WTC11 (cell line): Measurements from ENCODE around the gene TSPAN4. TPM values are rescaled to one million over a fixed set of nuclear protein-coding genes. Genes with fewer than 3 reads are reported as not detected.
A peak's percentile ranks its signal among the peaks of the same experiment; 100 is the strongest.

Source experiments
- ATAC-seq: fragments of 200-7000 bp; cut with Tn5 transposase; 2 replicates; pipeline ENCODE4 v1.10.0; 2021; ENCODE audit warnings: mild to moderate bottlenecking, moderate library complexity
- CTCF ChIA-PET: fragments of 300-600 bp; sonication (Branson Sonifier 250); formaldehyde crosslinking; loops from one replicate; lab custom pipeline; 2021; ENCODE audit warnings: antibody characterized with exemption; lab: Charles Lee
- POLR2A ChIA-PET: fragments of 350-600 bp; sonication (Branson Sonifier 250); formaldehyde crosslinking; loops from one replicate; lab custom pipeline; 2021; ENCODE audit warnings: antibody characterized with exemption; lab: Charles Lee
- DNase-seq: peaks from one replicate; pipeline ENCODE4 v3.0.0; 2021; ENCODE audit warnings: low spot score
- H3K27ac Mint-ChIP-seq: 2 replicates; pipeline ENCODE4 v1.8.0; 2021; ENCODE audit warnings: mixed read lengths
- H3K27me3 Mint-ChIP-seq: 2 replicates; pipeline ENCODE4 v1.8.0; 2021; ENCODE audit warnings: low read depth, mild to moderate bottlenecking, moderate library complexity, mixed read lengths
- H3K36me3 Mint-ChIP-seq: 2 replicates; pipeline ENCODE4 v1.8.0; 2021; ENCODE audit warnings: mixed read lengths
- H3K4me1 Mint-ChIP-seq: 2 replicates; pipeline ENCODE4 v1.8.0; 2022; ENCODE audit warnings: mixed read lengths
- H3K4me3 Mint-ChIP-seq: 2 replicates; pipeline ENCODE4 v1.8.0; 2021; ENCODE audit warnings: mild to moderate bottlenecking, moderate library complexity, mixed read lengths
- H3K9me3 Mint-ChIP-seq: 2 replicates; pipeline ENCODE4 v1.8.0; 2021; ENCODE audit warnings: mixed read lengths
- CBFB ChIP-seq: sonication (generic); formaldehyde crosslinking; IDR thresholded peaks from 2 replicates; pipeline ENCODE4 v1.8.1; 2022; ENCODE audit warnings: mild to moderate bottlenecking, low read depth, missing genetic modification reagents
- CDX4 ChIP-seq: fragments of 250-450 bp; sonication (Bioruptor Pico); IDR thresholded peaks from 2 replicates; pipeline ENCODE4 v1.9.0; 2021; ENCODE audit warnings: moderate library complexity, mild to moderate bottlenecking, inconsistent platforms, borderline replicate concordance
- ETV6 ChIP-seq: sonication (generic); formaldehyde crosslinking; IDR thresholded peaks from 2 replicates; pipeline ENCODE4 v1.8.1; 2022; ENCODE audit warnings: mild to moderate bottlenecking, missing genetic modification reagents
- FOXJ3 ChIP-seq: sonication (generic); formaldehyde crosslinking; IDR thresholded peaks from 2 replicates; pipeline ENCODE4 v1.9.0; 2021; ENCODE audit warnings: missing genetic modification reagents, mild to moderate bottlenecking, borderline replicate concordance
- GRHL2 ChIP-seq: fragments of 250-450 bp; sonication (Bioruptor Pico); IDR thresholded peaks from 2 replicates; pipeline ENCODE4 v1.8.0; 2022; ENCODE audit warnings: mild to moderate bottlenecking, moderate library complexity; ENCODE audit not compliant: insufficient replicate concordance, severe bottlenecking
- NFYB ChIP-seq: sonication (generic); formaldehyde crosslinking; conservative IDR thresholded peaks from 2 replicates; pipeline ENCODE4 v1.8.0; 2022; ENCODE audit warnings: low read depth, missing genetic modification reagents
- NR1H2 ChIP-seq: sonication (generic); formaldehyde crosslinking; IDR thresholded peaks from 2 replicates; pipeline ENCODE4 v1.9.0; 2021; ENCODE audit warnings: mild to moderate bottlenecking, moderate library complexity, missing genetic modification reagents
- TEAD4 ChIP-seq: sonication (generic); formaldehyde crosslinking; IDR thresholded peaks from 2 replicates; pipeline ENCODE4 v1.8.0; 2022; ENCODE audit warnings: mild to moderate bottlenecking, missing genetic modification reagents
- ZNF219 ChIP-seq: sonication (generic); formaldehyde crosslinking; IDR thresholded peaks from 2 replicates; pipeline ENCODE4 v1.8.0; 2023; ENCODE audit warnings: missing genetic modification reagents, mild to moderate bottlenecking, borderline replicate concordance
- total RNA-seq: library from RNA; stranded (reverse); gene quantifications from 3 replicates; pipeline ENCODE4 v1.2.3, GENCODE V29; 2021
- TF ChIP-seq, protein P1 (sequence below): fragments of 250-450 bp; sonication (Bioruptor Pico); conservative IDR thresholded peaks from 2 replicates; pipeline ENCODE4 v1.9.0; 2021; ENCODE audit warnings: mild to moderate bottlenecking
- TF ChIP-seq, protein P2 (sequence below): sonication (generic); formaldehyde crosslinking; IDR thresholded peaks from 2 replicates; pipeline ENCODE4 v1.8.1; 2023; ENCODE audit warnings: mild to moderate bottlenecking, moderate library complexity, missing genetic modification reagents
- TF ChIP-seq, protein P3 (sequence below): sonication (generic); formaldehyde crosslinking; IDR thresholded peaks from 2 replicates; pipeline ENCODE4 v1.8.0; 2022; ENCODE audit warnings: mild to moderate bottlenecking, missing genetic modification reagents
- TF ChIP-seq, protein P4 (sequence below): sonication (generic); formaldehyde crosslinking; IDR thresholded peaks from 2 replicates; pipeline ENCODE4 v1.8.0; 2022; ENCODE audit warnings: mild to moderate bottlenecking, missing genetic modification reagents
- TF ChIP-seq, protein P5 (sequence below): sonication (generic); formaldehyde crosslinking; IDR thresholded peaks from 2 replicates; pipeline ENCODE4 v1.8.1; 2023; ENCODE audit warnings: mild to moderate bottlenecking, missing genetic modification reagents, moderate library complexity
- TF ChIP-seq, protein P6 (sequence below): sonication (generic); formaldehyde crosslinking; IDR thresholded peaks from 2 replicates; pipeline ENCODE4 v1.8.1; 2023; ENCODE audit warnings: mild to moderate bottlenecking, missing genetic modification reagents
- TF ChIP-seq, protein P7 (sequence below): sonication (generic); formaldehyde crosslinking; IDR thresholded peaks from 2 replicates; pipeline ENCODE4 v1.8.0; 2022; ENCODE audit warnings: missing genetic modification reagents

Gene TSPAN4
- total RNA-seq, 1 experiment from 2014 or later: 94.3 TPM

GRCh38 chr11:824292-824880 lies 18.3 kb upstream of the TSPAN4 start:
- Mint-ChIP-seq H3K36me3 (no peaks in the 10 kb centered on the region), H3K4me3 (no peak overlapping the region), H3K9me3 (no peaks in the 10 kb centered on the region), H3K4me1 (peaks cover 27% of the 10 kb centered on the region), H3K27ac (no peak overlapping the region), H3K27me3 (peaks cover 15% of the 10 kb centered on the region)
- POLR2A ChIA-PET: interaction anchor here (1.2 kb wide), 1 partner anchor 38 kb away, joined by 3 read pairs; no protein-coding TSS in a partner anchor
- ATAC-seq (no peak), DNase-seq (no peak)
- CTCF ChIA-PET: no interaction called here
- TF ChIP-seq, protein P1, sequence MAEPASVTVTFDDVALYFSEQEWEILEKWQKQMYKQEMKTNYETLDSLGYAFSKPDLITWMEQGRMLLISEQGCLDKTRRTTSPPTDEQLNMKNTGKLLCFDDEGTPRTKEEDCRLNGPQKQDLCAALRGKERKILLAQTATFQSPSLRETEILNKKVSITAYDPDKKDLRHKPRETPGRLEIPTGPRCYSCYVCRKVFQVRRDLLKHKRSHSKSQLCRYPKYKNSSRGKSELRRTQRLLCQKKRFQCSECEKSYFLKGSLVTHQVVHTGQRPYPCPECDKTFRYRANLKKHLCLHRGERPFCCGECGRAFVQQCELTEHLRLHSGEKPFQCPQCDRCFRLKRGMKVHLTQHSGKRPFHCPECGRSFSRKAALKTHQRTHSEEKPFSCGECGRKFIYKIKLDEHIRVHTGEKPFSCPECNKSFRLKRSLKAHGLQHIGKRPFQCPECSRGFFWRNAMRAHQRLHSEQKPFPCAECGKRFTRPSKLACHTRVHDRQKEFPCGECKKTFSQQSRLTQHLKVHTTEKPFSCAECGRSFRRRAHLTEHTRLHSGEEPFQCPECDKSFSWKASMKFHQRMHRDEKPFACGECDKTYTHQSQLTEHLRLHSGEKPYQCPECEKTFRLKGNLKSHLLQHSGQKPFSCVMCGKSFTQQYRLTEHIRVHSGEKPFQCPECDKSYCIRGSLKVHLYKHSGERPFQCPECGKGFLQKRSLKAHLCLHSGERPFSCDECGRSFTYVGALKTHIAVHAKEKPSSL (CRISPR knock-in tag): no peak
- TF ChIP-seq, protein P2, sequence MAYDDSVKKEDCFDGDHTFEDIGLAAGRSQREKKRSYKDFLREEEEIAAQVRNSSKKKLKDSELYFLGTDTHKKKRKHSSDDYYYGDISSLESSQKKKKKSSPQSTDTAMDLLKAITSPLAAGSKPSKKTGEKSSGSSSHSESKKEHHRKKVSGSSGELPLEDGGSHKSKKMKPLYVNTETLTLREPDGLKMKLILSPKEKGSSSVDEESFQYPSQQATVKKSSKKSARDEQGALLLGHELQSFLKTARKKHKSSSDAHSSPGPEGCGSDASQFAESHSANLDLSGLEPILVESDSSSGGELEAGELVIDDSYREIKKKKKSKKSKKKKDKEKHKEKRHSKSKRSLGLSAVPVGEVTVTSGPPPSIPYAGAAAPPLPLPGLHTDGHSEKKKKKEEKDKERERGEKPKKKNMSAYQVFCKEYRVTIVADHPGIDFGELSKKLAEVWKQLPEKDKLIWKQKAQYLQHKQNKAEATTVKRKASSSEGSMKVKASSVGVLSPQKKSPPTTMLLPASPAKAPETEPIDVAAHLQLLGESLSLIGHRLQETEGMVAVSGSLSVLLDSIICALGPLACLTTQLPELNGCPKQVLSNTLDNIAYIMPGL (CRISPR knock-in tag): peak; percentile 43; the same call in 1 of the 2 replicates
- no peak for TF ChIP-seq CBFB
- TF ChIP-seq, protein P3, sequence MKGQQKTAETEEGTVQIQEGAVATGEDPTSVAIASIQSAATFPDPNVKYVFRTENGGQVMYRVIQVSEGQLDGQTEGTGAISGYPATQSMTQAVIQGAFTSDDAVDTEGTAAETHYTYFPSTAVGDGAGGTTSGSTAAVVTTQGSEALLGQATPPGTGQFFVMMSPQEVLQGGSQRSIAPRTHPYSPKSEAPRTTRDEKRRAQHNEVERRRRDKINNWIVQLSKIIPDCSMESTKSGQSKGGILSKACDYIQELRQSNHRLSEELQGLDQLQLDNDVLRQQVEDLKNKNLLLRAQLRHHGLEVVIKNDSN: no peak

DNA sequence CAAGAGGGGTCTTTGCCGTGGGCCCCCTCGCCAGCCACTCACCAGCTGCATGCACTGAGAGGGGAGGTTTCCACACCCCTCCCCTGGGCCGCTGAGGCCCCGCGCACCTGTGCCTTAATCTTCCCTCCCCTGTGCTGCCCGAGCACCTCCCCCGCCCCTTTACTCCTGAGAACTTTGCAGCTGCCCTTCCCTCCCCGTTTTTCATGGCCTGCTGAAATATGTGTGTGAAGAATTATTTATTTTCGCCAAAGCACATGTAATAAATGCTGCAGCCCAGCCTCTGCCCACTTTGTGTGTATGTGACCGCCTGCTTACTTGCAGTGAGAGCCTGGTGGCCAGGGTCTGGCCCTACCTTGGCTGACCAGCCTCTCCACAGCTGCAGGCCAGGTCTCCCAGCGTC lies 17.7 kb upstream of the TSPAN4 start:
- Mint-ChIP-seq H3K36me3 (no peaks in the 10 kb centered on the region), H3K4me1 (peaks cover 28% of the 10 kb centered on the region), H3K9me3 (no peaks in the 10 kb centered on the region), H3K27me3 (peaks cover 15% of the 10 kb centered on the region)
- POLR2A ChIA-PET: interaction anchor here (1.2 to 1.4 kb wide), 2 partner anchors 20 to 38 kb away, joined by 3 read pairs; partner anchors contain the start of gene PIDD1
- DNase-seq (no peak), ATAC-seq (no peak)
- TF ChIP-seq NR1H2 (no peak), ETV6 (no peak), CDX4 (CRISPR knock-in tag) (no peak), ZNF219 (CRISPR knock-in tag) (no peak), NFYB (no peak), TEAD4 (CRISPR knock-in tag) (no peak), GRHL2 (CRISPR knock-in tag) (no peak), FOXJ3 (no peak)
- TF ChIP-seq, protein P4, sequence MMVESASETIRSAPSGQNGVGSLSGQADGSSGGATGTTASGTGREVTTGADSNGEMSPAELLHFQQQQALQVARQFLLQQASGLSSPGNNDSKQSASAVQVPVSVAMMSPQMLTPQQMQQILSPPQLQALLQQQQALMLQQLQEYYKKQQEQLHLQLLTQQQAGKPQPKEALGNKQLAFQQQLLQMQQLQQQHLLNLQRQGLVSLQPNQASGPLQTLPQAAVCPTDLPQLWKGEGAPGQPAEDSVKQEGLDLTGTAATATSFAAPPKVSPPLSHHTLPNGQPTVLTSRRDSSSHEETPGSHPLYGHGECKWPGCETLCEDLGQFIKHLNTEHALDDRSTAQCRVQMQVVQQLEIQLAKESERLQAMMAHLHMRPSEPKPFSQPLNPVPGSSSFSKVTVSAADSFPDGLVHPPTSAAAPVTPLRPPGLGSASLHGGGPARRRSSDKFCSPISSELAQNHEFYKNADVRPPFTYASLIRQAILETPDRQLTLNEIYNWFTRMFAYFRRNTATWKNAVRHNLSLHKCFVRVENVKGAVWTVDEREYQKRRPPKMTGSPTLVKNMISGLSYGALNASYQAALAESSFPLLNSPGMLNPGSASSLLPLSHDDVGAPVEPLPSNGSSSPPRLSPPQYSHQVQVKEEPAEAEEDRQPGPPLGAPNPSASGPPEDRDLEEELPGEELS (CRISPR knock-in tag): no peak
- TF ChIP-seq, protein P5, sequence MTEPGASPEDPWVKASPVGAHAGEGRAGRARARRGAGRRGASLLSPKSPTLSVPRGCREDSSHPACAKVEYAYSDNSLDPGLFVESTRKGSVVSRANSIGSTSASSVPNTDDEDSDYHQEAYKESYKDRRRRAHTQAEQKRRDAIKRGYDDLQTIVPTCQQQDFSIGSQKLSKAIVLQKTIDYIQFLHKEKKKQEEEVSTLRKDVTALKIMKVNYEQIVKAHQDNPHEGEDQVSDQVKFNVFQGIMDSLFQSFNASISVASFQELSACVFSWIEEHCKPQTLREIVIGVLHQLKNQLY (CRISPR knock-in tag): no peak
- TF ChIP-seq, protein P6, sequence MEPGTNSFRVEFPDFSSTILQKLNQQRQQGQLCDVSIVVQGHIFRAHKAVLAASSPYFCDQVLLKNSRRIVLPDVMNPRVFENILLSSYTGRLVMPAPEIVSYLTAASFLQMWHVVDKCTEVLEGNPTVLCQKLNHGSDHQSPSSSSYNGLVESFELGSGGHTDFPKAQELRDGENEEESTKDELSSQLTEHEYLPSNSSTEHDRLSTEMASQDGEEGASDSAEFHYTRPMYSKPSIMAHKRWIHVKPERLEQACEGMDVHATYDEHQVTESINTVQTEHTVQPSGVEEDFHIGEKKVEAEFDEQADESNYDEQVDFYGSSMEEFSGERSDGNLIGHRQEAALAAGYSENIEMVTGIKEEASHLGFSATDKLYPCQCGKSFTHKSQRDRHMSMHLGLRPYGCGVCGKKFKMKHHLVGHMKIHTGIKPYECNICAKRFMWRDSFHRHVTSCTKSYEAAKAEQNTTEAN (CRISPR knock-in tag): no peak
- TF ChIP-seq, protein P7, sequence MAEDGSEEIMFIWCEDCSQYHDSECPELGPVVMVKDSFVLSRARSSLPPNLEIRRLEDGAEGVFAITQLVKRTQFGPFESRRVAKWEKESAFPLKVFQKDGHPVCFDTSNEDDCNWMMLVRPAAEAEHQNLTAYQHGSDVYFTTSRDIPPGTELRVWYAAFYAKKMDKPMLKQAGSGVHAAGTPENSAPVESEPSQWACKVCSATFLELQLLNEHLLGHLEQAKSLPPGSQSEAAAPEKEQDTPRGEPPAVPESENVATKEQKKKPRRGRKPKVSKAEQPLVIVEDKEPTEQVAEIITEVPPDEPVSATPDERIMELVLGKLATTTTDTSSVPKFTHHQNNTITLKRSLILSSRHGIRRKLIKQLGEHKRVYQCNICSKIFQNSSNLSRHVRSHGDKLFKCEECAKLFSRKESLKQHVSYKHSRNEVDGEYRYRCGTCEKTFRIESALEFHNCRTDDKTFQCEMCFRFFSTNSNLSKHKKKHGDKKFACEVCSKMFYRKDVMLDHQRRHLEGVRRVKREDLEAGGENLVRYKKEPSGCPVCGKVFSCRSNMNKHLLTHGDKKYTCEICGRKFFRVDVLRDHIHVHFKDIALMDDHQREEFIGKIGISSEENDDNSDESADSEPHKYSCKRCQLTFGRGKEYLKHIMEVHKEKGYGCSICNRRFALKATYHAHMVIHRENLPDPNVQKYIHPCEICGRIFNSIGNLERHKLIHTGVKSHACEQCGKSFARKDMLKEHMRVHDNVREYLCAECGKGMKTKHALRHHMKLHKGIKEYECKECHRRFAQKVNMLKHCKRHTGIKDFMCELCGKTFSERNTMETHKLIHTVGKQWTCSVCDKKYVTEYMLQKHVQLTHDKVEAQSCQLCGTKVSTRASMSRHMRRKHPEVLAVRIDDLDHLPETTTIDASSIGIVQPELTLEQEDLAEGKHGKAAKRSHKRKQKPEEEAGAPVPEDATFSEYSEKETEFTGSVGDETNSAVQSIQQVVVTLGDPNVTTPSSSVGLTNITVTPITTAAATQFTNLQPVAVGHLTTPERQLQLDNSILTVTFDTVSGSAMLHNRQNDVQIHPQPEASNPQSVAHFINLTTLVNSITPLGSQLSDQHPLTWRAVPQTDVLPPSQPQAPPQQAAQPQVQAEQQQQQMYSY (CRISPR knock-in tag): no peak
- TF ChIP-seq, all 79 proteins: peak for 0
- Mint-ChIP-seq H3K4me3 (no peak overlapping the region), H3K27ac (no peak overlapping the region)
- CTCF ChIA-PET: interaction anchor here (1.0 kb wide), 1 partner anchor 49 kb away, joined by 3 read pairs; no protein-coding TSS in a partner anchor
